Effector memory CD4-positive, alpha-beta T cell (primary cell): ENCODE results near the gene ETV6.

Source experiments
- DNase-seq, 3 donors: peaks; one replicate each; pipeline ENCODE4 v3.0.0-alpha.2; 2020
- H3K27ac ChIP-seq: 2 replicates; pipeline ENCODE4 v1.7.0; 2013; ENCODE audit warnings: mild to moderate bottlenecking, low read length, moderate library complexity; ENCODE audit not compliant: insufficient read depth, poor library complexity, severe bottlenecking
- H3K27me3 ChIP-seq: replicated peaks from 2 replicates; pipeline ENCODE4 v1.7.0; 2013; ENCODE audit warnings: mild to moderate bottlenecking, low read length; ENCODE audit not compliant: insufficient read depth, control insufficient read depth, poor library complexity, severe bottlenecking
- H3K36me3 ChIP-seq: 2 replicates; pipeline ENCODE4 v1.7.0; 2013; ENCODE audit warnings: mild to moderate bottlenecking, low read length, moderate library complexity; ENCODE audit not compliant: control insufficient read depth, insufficient read depth
- H3K4me1 ChIP-seq: 2 replicates; pipeline ENCODE4 v1.7.0; 2013; ENCODE audit warnings: low read length, mild to moderate bottlenecking; ENCODE audit not compliant: control insufficient read depth, insufficient read depth, poor library complexity, severe bottlenecking
- H3K4me3 ChIP-seq: 2 replicates; pipeline ENCODE4 v1.7.0; 2013; ENCODE audit warnings: low read length, low read depth, mild to moderate bottlenecking; ENCODE audit not compliant: insufficient read depth, poor library complexity, severe bottlenecking
- H3K9me3 ChIP-seq: 2 replicates; pipeline ENCODE4 v1.7.0; 2013; ENCODE audit warnings: mild to moderate bottlenecking, low read length, moderate library complexity; ENCODE audit not compliant: control insufficient read depth

Gene ETV6

GRCh38 chr12:11825278-11825677 is 175.8 kb downstream of the ETV6 start:
- Histone ChIP-seq H3K27ac (no peak overlapping the region), H3K27me3 (no peaks in the 10 kb centered on the region), H3K9me3 (no peaks in the 10 kb centered on the region), H3K4me3 (no peak overlapping the region), H3K36me3 (no peaks in the 10 kb centered on the region), H3K4me1 (peaks cover 11% of the 10 kb centered on the region)
- no peak for DNase-seq

- H3K9me3 ChIP-seq = no peaks in the 10 kb centered on the region
- no peak for DNase-seq
- peak overlapping the region; percentile 16 for H3K27ac ChIP-seq
- H3K36me3 ChIP-seq = no peaks in the 10 kb centered on the region
- H3K4me3 ChIP-seq = no peak overlapping the region
- peaks cover 10% of the 10 kb centered on the region for H3K4me1 ChIP-seq
- H3K27me3 ChIP-seq = no peaks in the 10 kb centered on the region
Observed at GRCh38 chr12:11826574-11826973, 177.1 kb downstream of the ETV6 start.

- H3K4me1 ChIP-seq = peaks cover 4% of the 10 kb centered on the region
- no peaks in the 10 kb centered on the region for H3K27me3 ChIP-seq
- no peak overlapping the region for H3K4me3 ChIP-seq
- no peaks in the 10 kb centered on the region for H3K36me3 ChIP-seq
- peak overlapping the region; percentile 16 for H3K27ac ChIP-seq
- no peaks in the 10 kb centered on the region for H3K9me3 ChIP-seq
- DNase-seq = no peak
Observed at GRCh38 chr12:11827091-11828061, 177.9 kb downstream of the ETV6 start.

GRCh38 chr12:11829764-11830194 is 180.3 kb downstream of the ETV6 start:
- H3K27me3 ChIP-seq = no peaks in the 10 kb centered on the region
- H3K27ac ChIP-seq = no peak overlapping the region
- DNase-seq = no peak
- no peaks in the 10 kb centered on the region for H3K36me3 ChIP-seq
- H3K4me3 ChIP-seq = no peak overlapping the region
- no peaks in the 10 kb centered on the region for H3K4me1 ChIP-seq
- H3K9me3 ChIP-seq = no peaks in the 10 kb centered on the region

GRCh38 chr12:11830307-11830801 is 180.9 kb downstream of the ETV6 start:
- Histone ChIP-seq H3K4me3 (no peak overlapping the region), H3K27me3 (no peaks in the 10 kb centered on the region), H3K9me3 (no peaks in the 10 kb centered on the region), H3K27ac (no peak overlapping the region), H3K4me1 (no peaks in the 10 kb centered on the region), H3K36me3 (no peaks in the 10 kb centered on the region)
- no peak for DNase-seq

GRCh38 chr12:11832093-11832492 is 182.6 kb downstream of the ETV6 start:
- DNase-seq = no peak
- H3K4me1 ChIP-seq = peaks cover 7% of the 10 kb centered on the region

GRCh38 chr12:11833174-11833895 is 183.9 kb downstream of the ETV6 start:
- Histone ChIP-seq H3K4me3 (no peak overlapping the region), H3K27ac (no peak overlapping the region)
- DNase-seq = no peak

More at GRCh38 chr12:11832093-11832492, 182.6 kb downstream of the ETV6 start:
- H3K4me3 ChIP-seq = no peak overlapping the region
- H3K36me3 ChIP-seq = no peaks in the 10 kb centered on the region
- H3K27me3 ChIP-seq = no peaks in the 10 kb centered on the region
- H3K9me3 ChIP-seq = no peaks in the 10 kb centered on the region
- H3K27ac ChIP-seq = no peak overlapping the region

GRCh38 chr12:11834104-11834812 is 184.8 kb downstream of the ETV6 start:
- Histone ChIP-seq H3K27ac (no peak overlapping the region), H3K27me3 (no peaks in the 10 kb centered on the region), H3K36me3 (peaks cover 6% of the 10 kb centered on the region), H3K9me3 (no peaks in the 10 kb centered on the region), H3K4me3 (no peak overlapping the region), H3K4me1 (peaks cover 7% of the 10 kb centered on the region)
- no peak for DNase-seq

More at GRCh38 chr12:11833174-11833895, 183.9 kb downstream of the ETV6 start:
- H3K27me3 ChIP-seq = no peaks in the 10 kb centered on the region
- no peaks in the 10 kb centered on the region for H3K9me3 ChIP-seq
- H3K36me3 ChIP-seq = no peaks in the 10 kb centered on the region
- H3K4me1 ChIP-seq = peaks cover 7% of the 10 kb centered on the region

- Histone ChIP-seq H3K27me3 (no peaks in the 10 kb centered on the region), H3K27ac (no peak overlapping the region), H3K4me1 (peaks cover 7% of the 10 kb centered on the region), H3K36me3 (peaks cover 11% of the 10 kb centered on the region), H3K9me3 (no peaks in the 10 kb centered on the region), H3K4me3 (no peak overlapping the region)
- DNase-seq = no peak
Observed at GRCh38 chr12:11834931-11835330, 185.5 kb downstream of the ETV6 start.
